GM19240 (cell line): ENCODE measurements around the gene DDA1.
A peak's percentile ranks its signal among the peaks of the same experiment; 100 is the strongest.
"Not testable (repeated sequence)": the region's sequence is repeated elsewhere in the genome, so short reads cannot be mapped to it uniquely, and the experiment has no call there.

Source experiments
- DNase-seq: peaks from one replicate; pipeline ENCODE4 v3.0.0; 2011; ENCODE audit warnings: low spot score; ENCODE audit not compliant: insufficient read length

Gene DDA1

DNA sequence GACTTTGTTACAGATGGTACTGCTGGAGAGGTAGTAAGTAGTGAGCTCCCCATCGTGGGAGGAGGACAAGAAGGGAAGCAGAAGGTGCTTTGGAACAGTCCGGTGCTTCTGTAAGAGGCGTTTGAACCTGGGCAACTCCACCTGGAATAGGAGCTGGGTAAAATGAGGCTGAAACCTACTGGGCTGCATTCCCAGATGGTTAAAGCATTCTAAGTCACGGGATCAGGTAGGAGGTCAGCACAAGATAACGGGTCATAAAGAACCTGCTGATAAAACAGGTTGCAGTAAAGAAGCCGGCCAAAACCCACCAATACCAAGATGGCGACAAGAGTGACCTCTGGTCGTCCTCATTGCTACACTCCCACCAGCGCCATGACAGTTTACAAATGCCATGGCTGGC lies 22.6 kb upstream of the DDA1 start:
- no peak for DNase-seq

DNA sequence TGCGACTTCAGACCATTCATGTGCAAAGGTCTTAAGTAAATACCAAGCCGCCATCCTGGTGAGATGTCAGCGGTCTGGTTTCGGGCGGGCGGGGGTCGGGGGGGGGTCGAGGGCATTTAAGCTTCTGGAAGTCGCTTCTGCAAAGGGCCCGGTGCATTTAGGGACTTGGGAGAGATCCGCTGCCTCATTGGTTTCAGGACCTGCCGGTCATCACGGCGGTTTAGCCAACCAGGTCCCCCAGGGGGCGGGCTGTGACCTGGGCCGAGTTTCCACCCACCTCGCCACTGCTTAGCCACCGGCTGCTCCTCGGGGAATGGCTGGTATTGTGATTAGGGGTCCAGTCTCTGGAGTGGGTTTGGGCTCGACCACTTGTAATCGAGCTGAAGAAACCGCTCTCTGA lies 19.9 kb upstream of the DDA1 start:
- DNase-seq: peak; percentile 82

DNA sequence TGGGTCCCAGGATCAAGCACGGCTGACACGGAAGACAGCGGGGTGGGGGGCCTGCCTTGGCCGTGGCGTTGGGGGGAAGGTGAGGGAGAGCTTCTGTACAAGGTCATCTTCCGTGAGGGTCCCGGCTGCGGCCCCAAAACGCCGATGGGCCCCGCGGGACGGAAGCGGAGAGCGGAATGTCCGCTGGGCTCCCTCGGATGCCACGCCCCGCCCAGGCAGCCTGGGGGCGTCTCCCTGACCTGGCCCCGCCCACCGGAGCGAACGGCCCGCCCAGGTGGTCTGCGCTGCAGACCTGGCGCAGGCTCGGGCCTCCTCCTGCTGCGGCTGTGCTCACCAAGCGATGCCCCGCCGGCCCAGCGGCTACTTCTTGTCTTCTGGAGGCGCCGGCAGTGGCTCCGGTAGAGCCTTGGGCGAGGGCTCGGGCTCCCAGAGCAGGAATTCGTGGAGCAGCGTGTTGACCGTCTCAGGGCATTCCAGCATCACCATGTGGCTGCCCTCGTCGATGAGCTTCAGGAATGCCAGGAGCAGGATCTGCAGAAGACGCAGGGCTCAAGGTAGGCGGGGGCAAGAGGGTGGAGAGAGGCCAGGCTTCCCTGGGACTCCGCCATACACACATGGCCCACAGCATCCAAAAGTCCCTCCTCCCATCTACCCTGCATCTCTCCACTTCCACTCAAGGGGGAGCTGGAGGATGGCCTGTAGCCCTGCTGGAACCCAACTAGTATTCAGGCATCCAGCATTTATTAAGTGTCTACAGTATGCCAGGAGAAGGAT lies 16.9 kb upstream of the DDA1 start:
- DNase-seq: peak; percentile 95

- DNase-seq: no peak
These were observed 15.8 kb upstream of the DDA1 start for GRCh38 chr19:17293605-17294004.

GRCh38 chr19:17294051-17294891 lies 15.1 kb upstream of the DDA1 start:
- peak; percentile 22 for DNase-seq

DNA sequence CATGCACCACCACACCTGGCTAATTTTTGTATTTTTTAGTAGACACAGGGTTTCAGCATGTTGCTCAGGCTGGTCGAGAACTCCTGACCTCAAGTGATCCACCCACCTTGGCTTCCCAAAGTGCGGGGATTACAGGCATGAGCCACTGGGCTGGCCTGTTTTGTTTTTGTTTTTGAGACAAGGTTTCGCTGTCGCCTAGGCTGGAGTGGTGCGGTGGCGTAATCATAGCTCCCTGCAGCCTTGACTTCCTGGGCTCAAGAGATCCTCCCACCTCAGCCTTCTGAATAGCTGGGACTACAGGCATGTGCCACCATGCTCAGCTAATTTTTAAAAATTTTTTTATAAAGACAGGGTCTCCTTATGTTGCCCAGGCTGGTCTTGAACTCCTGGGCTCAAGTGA lies 13.8 kb upstream of the DDA1 start:
- DNase-seq: not testable (repeated sequence)

GRCh38 chr19:17296273-17296672 lies 13.1 kb upstream of the DDA1 start:
- DNase-seq: no peak

GRCh38 chr19:17296976-17297375 lies 12.4 kb upstream of the DDA1 start:
- DNase-seq: no peak

DNA sequence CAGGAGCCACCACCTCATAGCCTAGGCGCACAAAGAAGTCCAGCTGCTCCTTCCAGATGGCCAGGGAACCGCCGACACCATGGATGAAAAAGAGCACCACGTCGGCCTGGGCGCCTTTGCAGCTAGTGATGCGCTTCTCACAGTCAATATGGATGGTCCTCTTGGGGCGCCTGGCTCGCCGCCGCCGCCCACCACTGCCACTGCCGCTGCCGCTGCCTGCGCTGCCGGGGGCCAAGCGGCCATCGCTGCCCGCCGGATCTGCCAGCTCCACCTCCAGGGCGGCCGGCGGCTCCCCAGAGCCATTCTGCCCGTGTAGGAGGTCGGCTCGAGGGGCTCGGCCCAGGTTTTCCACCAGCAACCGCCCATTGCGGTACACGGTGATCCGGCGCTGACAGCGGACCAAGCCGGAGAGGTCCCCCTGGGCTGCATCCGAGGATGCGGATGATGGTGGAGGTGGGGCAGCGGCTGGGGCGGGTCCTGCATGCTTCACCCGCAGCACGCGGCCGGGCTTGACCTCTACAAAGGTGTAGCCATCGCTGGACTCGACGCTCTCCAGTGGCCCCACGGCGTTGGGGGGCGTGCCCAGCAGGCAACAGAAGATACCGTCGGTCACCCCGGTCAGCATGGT lies 8.3 kb upstream of the DDA1 start:
- no peak for DNase-seq

DNA sequence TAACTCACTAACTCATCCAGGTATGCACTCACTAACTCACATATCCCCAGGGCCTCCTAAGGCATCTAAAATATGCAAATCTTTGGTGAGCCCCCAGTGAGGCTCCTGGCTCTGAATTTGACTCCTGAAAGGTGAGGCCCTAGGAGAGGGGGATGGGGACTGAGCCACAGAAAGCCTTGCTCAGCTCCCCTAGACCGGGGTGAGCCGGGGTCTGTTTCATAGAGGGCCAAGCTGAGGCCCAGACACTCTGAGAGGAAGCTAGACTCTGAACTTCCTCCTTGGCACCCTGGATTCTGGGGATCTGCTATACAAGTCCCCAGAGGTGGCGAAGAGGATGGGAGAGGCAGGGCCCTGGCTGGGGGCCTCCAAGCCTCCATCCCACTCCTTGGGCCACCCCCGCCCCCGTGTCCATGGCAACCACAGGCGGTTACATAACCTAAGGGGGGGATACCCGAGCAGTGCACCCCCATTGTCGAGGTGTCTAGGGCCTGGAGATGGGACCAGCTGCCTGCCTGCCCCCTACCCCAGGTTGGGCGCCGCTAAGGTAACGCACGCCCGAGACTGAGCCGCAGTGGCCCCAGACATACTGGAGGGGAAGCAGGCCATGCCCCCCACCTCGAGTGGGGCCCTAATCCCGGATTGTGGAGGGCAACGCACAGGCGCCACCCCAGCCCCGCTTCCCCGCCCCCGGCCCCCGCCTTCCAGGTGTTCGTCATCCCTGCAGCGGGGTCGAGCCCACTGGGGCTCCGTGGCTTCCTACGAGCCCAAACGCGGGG lies 6.8 kb upstream of the DDA1 start:
- DNase-seq: no peak

GRCh38 chr19:17303167-17303939 lies 6.0 kb upstream of the DDA1 start, which contains the start of gene ABHD8:
Gene ABHD8 (minus strand): TSS chr19:17303425. CDS start chr19:17301616, 1,809 bp downstream.
- DNase-seq: peak; percentile 95

DNA sequence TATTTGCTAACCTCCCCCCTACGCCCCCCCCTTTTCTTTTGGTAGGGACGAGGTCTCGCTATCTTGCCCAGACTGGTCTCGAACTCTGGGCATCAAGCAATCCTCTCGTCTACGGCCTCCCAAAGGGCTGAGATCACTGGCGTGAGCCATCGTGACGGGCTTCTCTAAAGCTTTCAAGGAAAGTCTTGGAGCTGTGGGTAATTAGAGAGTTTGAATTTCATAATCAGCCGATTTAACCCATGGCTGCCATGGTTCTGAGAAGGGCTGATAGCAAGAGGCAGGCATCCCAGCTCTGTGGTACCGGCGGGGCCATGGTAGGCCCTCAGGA lies 5.5 kb upstream of the DDA1 start:
- no peak for DNase-seq

- no peak for DNase-seq
These were observed 4.8 kb upstream of the DDA1 start for GRCh38 chr19:17304386-17305215.

DNA sequence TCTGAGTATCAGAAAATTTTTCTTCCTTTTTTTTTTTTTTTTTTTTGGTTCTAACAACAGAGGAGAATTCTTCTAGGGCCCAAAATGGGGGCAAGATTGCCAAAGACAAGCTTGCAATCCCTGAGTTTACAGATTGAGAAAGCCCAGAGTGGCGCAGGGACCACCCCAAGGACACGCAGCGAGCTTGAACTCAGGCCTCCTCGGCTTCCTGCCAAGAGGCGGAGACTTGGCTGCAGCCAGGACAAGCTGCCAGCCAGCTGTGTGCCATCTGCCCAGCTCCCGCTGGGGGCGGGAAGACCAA lies 4.2 kb upstream of the DDA1 start:
- no peak for DNase-seq

DNA sequence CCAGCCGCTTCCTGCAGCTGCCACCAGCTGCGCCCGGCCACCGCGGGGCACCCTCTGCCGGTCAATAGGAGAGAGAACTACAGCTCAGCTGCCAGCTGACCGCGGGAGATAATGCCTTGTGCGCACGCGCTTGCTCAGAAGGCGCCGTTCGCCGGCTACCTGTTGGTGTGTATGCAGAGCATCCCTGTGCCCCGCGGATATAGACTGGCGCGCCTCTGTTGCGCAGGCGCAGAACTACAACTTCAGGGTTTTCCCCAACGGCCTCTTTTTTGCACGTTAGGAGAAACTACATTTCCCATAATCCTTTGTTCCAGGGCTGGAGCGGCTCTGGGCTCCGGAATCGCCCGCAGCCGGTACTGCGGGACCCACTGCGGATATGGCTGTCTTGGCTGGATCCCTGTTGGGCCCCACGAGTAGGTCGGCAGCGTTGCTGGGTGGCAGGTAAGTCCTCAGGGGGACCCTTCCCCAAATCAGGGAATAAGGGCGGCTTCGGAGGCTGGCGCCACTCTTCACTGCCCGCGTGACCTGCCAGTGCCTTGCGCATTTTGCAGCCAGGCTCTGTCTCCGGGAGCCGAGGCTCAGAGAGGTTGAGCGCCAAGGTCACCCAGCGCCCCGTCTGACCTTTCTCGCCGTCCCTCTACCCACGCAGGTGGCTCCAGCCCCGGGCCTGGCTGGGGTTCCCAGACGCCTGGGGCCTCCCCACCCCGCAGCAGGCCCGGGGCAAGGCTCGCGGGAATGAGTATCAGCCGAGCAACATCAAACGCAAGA lies 3.7 kb upstream of the DDA1 start, which contains the start of gene MRPL34:
Gene MRPL34, plus strand, starts transcription at position 356 of the 768 bp plus-strand sequence. Its CDS starts 21 bp downstream, at position 377.
- peak; percentile 81 for DNase-seq

DNA sequence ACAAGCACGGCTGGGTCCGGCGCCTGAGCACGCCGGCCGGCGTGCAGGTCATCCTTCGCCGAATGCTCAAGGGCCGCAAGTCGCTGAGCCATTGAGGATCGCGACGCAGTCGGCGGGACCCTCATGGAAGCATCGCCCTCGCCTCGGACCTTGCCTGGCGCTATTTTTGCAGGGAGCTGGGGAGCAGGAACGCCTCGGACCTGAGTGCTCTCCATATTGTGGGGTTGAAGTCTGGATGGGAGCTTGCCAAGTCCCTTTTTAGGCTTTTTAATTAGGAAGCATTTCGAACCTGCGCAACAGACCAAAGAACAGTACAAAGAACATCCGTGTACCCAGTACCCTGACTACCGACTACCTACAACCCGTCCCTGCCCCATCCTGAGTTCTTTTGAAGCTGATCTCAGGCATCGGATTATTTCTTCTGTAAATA lies 3.1 kb upstream of the DDA1 start:
- DNase-seq: no peak

GRCh38 chr19:17307876-17308377 lies 1.4 kb upstream of the DDA1 start:
- no peak for DNase-seq

- no peak for DNase-seq
These were observed 650 bp downstream of the DDA1 start for GRCh38 chr19:17309965-17310461.
